Fibroblast of lung (primary cell): ENCODE results near the gene CRAMP1. TPM values are rescaled to one million over a fixed set of nuclear protein-coding genes. Genes with fewer than 3 reads are reported as not detected.

ENCODE experiments used
- DNase-seq, 2 donors: peaks; one replicate each; pipeline versions ENCODE4 v3.0.0 to v3.0.0-alpha.2; 2010; ENCODE audit warnings: low read depth in 2 of 2
- H2AFZ ChIP-seq: 2 replicates; pipeline ENCODE4 v1.5.1; 2012; ENCODE audit warnings: low read length, control low read depth, inconsistent platforms
- H3K27ac ChIP-seq: 2 replicates; pipeline ENCODE4 v1.5.1; 2011; ENCODE audit warnings: low read length, control low read depth; ENCODE audit not compliant: insufficient read depth
- H3K27me3 ChIP-seq: 2 replicates; pipeline ENCODE4 v1.5.1; 2011; ENCODE audit warnings: mild to moderate bottlenecking, low read length; ENCODE audit not compliant: control insufficient read depth, insufficient read depth
- H3K36me3 ChIP-seq: 2 replicates; pipeline ENCODE4 v1.5.1; 2011; ENCODE audit warnings: low read length; ENCODE audit not compliant: control insufficient read depth, insufficient read depth
- H3K4me1 ChIP-seq: 2 replicates; pipeline ENCODE4 v1.5.1; 2011; ENCODE audit warnings: low read length; ENCODE audit not compliant: control insufficient read depth, insufficient read depth; ENCODE audit errors: extremely low read depth
- H3K4me2 ChIP-seq: 2 replicates; pipeline ENCODE4 v1.5.1; 2011; ENCODE audit warnings: low read length, control low read depth; ENCODE audit not compliant: insufficient read depth; ENCODE audit errors: extremely low read depth
- H3K4me3 ChIP-seq, 4 experiments: fragments of 200-600 bp in 1 of 4; sonication (generic) in 1 of 4; replicated peaks in 1 of 4; 2 replicates each; pipeline ENCODE4 v1.5.1; 2011 to 2016; ENCODE audit warnings: low read length in 4 of 4, low read depth in 3 of 4, mild to moderate bottlenecking in 3 of 4, control low read depth in 2 of 4, inconsistent platforms in 1 of 4, mixed read lengths in 1 of 4; ENCODE audit not compliant: insufficient read depth in 1 of 4; ENCODE audit errors: control extremely low read depth in 1 of 4
- H3K79me2 ChIP-seq: 2 replicates; pipeline ENCODE4 v1.5.1; 2012; ENCODE audit warnings: mild to moderate bottlenecking, low read length, inconsistent platforms; ENCODE audit not compliant: control insufficient read depth, insufficient read depth
- H3K9ac ChIP-seq: 2 replicates; pipeline ENCODE4 v1.5.1; 2011; ENCODE audit warnings: mild to moderate bottlenecking, low read length, control low read depth; ENCODE audit not compliant: insufficient read depth
- H3K9me3 ChIP-seq: 2 replicates; pipeline ENCODE4 v1.5.1; 2012; ENCODE audit warnings: low read depth, low read length; ENCODE audit not compliant: control insufficient read depth, insufficient read depth
- H4K20me1 ChIP-seq: 2 replicates; pipeline ENCODE4 v1.5.1; 2011; ENCODE audit warnings: low read length; ENCODE audit not compliant: control insufficient read depth, insufficient read depth; ENCODE audit errors: extremely low read depth
- EZH2 ChIP-seq: IDR thresholded peaks from 2 replicates; pipeline ENCODE4 v1.5.1; 2012; ENCODE audit warnings: low read length, control low read depth, mild to moderate bottlenecking; ENCODE audit errors: missing control alignments
- polyA plus RNA-seq, 2 donors: library from polyadenylated mRNA; depleted of rRNA in 1 of 2; stranded (reverse) in 1 of 2; unstranded in 1 of 2; fragments of >200 nt; gene quantifications; 2 replicates each; pipeline ENCODE4 v1.2.1, GENCODE V29; 2011 to 2012; ENCODE audit warnings: missing spikeins in 1 of 2
- total RNA-seq: library from RNA; depleted of rRNA; stranded (reverse); fragments of >200 nt; gene quantifications from 2 replicates; pipeline ENCODE4 v1.2.1, GENCODE V29; 2014
- TF ChIP-seq, protein P1 (sequence below), 2 donors: IDR thresholded peaks in 1 of 2; conservative IDR thresholded peaks in 1 of 2; 1 replicate in 1 of 2; 2 replicates in 1 of 2; pipeline ENCODE4 v1.5.1; 2011 to 2012; ENCODE audit warnings: low read length in 2 of 2, control low read depth in 1 of 2, inconsistent platforms in 1 of 2, low read depth in 1 of 2, mild to moderate bottlenecking in 1 of 2

CRAMP1 gene
- total and polyA plus RNA-seq, 2 donors (not counting 1 experiment from before 2014, with no cell fraction given), result 6.2 to 7.8 TPM

DNA sequence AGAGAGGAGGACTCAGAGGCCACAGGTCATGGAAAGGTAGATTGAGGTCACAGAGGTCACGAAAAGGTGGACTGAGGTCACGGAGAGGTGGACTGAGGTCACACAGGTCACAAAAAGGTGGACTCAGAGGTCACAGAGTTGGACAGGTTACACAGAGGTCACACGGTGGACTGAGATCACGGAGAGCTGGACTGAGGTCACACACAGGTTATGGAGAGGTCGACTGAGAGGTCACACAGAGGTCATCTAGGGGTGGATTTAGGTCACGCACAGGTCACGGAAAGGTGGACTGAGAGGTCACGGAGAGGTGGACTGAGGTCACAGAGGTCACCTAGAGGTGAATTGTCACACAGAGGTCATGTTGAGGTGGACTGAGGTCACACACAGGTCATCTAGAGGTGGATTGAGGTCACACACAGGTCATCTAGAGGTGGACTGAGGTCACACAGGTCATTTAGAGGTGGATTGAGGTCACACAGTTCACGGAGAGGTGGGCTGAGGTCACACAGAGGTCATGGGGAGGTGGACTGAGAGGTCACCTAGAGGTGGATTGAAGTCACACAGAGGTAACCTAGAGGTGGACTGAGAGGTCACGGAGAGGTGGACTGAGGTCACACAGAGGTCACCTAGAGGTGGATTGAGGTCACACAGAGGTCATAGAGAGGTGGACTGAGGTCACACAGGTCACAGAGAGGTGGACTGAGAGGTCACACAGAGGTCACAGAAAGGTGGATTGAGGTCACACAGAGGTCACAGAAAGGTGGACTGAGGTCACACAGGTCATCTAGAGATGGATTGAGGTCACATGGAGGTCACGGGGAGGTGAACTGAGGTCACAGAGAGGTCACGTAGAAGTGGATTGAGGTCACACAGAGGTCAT, 39.2 kb downstream of the CRAMP1 start:
- H3K9me3 ChIP-seq, result no peaks in the 10 kb centered on the region
- peaks cover 18% of the 10 kb centered on the region for H3K36me3 ChIP-seq
- H3K9ac ChIP-seq, result no peak overlapping the region
- H3K4me1 ChIP-seq, result no peaks in the 10 kb centered on the region
- H3K79me2 ChIP-seq, result peaks cover 2% of the 10 kb centered on the region
- H3K4me3 ChIP-seq, result no peak overlapping the region
- no peak overlapping the region for H3K27ac ChIP-seq
- peak in 1 of 2 donors; percentile 19 for DNase-seq
- no peak overlapping the region for H3K4me2 ChIP-seq
- no peak overlapping the region for H2AFZ ChIP-seq
- no peak for TF ChIP-seq EZH2
- TF ChIP-seq, protein P1, sequence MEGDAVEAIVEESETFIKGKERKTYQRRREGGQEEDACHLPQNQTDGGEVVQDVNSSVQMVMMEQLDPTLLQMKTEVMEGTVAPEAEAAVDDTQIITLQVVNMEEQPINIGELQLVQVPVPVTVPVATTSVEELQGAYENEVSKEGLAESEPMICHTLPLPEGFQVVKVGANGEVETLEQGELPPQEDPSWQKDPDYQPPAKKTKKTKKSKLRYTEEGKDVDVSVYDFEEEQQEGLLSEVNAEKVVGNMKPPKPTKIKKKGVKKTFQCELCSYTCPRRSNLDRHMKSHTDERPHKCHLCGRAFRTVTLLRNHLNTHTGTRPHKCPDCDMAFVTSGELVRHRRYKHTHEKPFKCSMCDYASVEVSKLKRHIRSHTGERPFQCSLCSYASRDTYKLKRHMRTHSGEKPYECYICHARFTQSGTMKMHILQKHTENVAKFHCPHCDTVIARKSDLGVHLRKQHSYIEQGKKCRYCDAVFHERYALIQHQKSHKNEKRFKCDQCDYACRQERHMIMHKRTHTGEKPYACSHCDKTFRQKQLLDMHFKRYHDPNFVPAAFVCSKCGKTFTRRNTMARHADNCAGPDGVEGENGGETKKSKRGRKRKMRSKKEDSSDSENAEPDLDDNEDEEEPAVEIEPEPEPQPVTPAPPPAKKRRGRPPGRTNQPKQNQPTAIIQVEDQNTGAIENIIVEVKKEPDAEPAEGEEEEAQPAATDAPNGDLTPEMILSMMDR (conservative IDR thresholded peaks at IDR 0.05 in 1 of 2, IDR thresholded peaks at IDR 0.05 in 1 of 2; ENCODE audit: low read depth in 1 of 2, low read length in 2 of 2), result no peak
- H3K27me3 ChIP-seq, result no peaks in the 10 kb centered on the region
- H4K20me1 ChIP-seq, result no peaks in the 10 kb centered on the region

DNA sequence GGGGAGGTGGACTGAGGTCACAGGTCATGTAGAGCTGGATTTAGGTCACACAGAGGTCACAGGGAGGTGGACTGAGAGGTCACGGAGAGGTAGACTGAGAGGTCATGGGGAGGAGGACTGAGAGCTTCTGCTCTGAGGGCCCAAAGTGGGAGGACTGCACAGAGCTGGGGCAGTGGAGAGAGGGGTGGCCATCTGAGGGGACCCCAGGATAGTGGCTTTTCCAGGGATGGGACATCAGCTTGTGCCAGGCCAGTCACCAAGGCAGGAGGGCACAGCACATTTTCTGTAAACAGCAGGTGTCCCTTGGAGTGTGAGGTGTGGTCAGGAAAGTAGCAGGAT, 39.8 kb downstream of the CRAMP1 start:
- no peak overlapping the region for H3K9ac ChIP-seq
- no peak for DNase-seq
- no peaks in the 10 kb centered on the region for H4K20me1 ChIP-seq
- H3K79me2 ChIP-seq, result no peaks in the 10 kb centered on the region
- H2AFZ ChIP-seq, result no peak overlapping the region
- no peaks in the 10 kb centered on the region for H3K4me1 ChIP-seq
- H3K36me3 ChIP-seq, result peaks cover 19% of the 10 kb centered on the region
- no peaks in the 10 kb centered on the region for H3K9me3 ChIP-seq
- H3K27me3 ChIP-seq, result no peaks in the 10 kb centered on the region
- H3K4me2 ChIP-seq, result no peak overlapping the region
- TF ChIP-seq EZH2, result no peak
- TF ChIP-seq, protein P1 (conservative IDR thresholded peaks at IDR 0.05 in 1 of 2, IDR thresholded peaks at IDR 0.05 in 1 of 2; ENCODE audit: low read depth in 1 of 2, low read length in 2 of 2), result no peak
- no peak overlapping the region for H3K27ac ChIP-seq
- H3K4me3 ChIP-seq, result no peak overlapping the region

DNA sequence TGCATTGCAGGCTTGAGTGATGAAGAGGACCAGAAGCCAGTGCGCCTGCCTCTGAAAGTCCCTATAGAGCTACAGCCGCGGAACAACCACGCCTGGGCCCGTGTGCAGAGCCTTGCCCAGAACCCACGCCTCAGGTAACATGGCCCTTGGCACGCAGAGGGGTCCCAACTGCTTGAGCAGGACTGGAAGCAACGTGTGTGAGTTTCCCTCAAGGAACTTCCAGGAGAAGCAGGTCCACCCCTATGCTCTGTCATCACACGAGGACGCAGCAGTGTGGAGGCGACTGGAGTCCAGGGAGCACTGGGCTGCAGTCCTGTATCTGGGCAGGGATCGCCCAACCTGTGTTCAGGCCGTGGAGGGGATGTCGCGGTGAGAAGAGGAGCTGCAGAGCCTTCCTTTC, 40.9 kb downstream of the CRAMP1 start:
- no peak for DNase-seq
- H2AFZ ChIP-seq, result no peak overlapping the region
- H3K9me3 ChIP-seq, result no peaks in the 10 kb centered on the region
- no peak overlapping the region for H3K9ac ChIP-seq
- no peaks in the 10 kb centered on the region for H3K27me3 ChIP-seq
- no peaks in the 10 kb centered on the region for H4K20me1 ChIP-seq
- H3K4me3 ChIP-seq, result no peak overlapping the region
- no peak overlapping the region for H3K27ac ChIP-seq
- H3K79me2 ChIP-seq, result no peaks in the 10 kb centered on the region
- no peak overlapping the region for H3K4me2 ChIP-seq
- H3K36me3 ChIP-seq, result peaks cover 19% of the 10 kb centered on the region
- no peaks in the 10 kb centered on the region for H3K4me1 ChIP-seq
- TF ChIP-seq, protein P1 (conservative IDR thresholded peaks at IDR 0.05 in 1 of 2, IDR thresholded peaks at IDR 0.05 in 1 of 2; ENCODE audit: low read depth in 1 of 2, low read length in 2 of 2), result no peak
- TF ChIP-seq EZH2, result no peak
